Measurements from ENCODE around the gene TWF2.

TWF2 gene

GRCh38 chr3:52198643-52199608 lies 40.0 kb downstream of the TWF2 start:
- DNase-seq = no peak

- DNase-seq = peak; percentile 93
Measured at GRCh38 chr3:52197842-52198625, 40.9 kb downstream of the TWF2 start, which contains the start of gene ALAS1. TSS of gene ALAS1 (plus strand) at chr3:52198160. CDS start at chr3:52199242, 1,082 bp downstream.

- DNase-seq = no peak
Measured at GRCh38 chr3:52197499-52197841, 41.5 kb downstream of the TWF2 start.

- DNase-seq = no peak
Measured at GRCh38 chr3:52196977-52197376, 42.0 kb downstream of the TWF2 start.

DNA sequence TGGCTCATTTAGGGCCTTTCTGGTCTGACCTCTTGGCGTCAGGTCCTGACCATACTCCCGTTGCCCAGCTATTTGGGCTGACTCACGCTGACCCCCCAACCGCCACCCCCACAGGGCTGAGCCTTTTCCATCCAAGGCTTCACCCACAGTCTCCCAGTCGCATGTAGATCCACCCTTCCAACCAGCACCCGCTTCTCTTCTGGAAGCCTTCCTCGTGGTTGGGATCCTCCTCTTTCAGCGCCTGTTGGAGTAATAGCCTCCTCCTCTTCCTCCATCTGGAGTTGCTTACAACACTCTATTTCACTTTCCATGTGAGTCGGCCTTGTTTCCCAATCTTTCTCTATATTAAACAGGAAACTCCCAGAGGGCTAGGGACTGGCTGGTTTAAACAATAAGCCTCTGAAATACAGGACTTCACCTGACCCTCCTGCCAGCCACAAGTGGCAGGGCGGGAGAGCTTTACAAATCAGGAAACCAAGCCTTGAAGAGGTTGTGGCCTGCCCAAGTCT lies 43.1 kb downstream of the TWF2 start:
- DNase-seq = no peak

GRCh38 chr3:52195291-52195597 lies 43.7 kb downstream of the TWF2 start:
- DNase-seq = no peak

DNA sequence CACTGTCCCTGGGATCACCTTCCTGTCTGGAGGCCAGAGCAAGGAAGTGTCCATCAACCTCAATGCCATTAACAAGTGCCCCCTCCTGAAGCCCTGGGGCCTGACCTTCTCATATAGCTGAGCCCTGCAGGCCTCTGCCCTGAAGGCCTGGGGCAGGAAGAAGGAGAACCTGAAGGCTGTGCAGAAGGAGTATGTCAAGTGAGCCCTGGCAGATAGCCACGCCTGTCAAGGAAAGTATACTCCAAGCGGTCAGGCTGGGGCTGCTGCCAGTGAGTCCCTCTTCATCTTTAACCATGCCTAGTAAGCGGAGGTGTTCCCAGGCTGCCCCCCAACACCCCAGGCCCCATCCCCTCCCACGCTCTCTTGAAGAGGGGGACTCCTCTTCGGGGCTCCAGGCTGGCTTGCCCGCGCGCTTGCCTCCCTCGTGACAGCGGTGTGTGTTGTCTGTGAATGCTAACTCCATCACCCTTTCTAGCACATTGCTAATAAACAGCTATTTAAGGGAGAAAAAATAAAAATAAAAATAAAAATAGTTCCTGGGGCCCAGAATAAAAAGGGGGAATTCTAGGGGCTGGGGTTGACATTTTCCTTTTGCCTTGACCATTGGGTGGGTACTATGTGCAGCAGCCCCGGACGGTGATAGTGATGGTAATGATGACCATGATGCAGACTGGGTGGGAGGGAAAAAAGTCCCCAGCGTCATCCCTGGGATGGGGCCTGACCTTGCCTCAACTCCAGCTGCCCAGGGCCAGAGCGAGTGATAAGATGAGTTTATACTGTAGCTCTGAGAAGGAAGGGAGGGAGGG lies 44.3 kb downstream of the TWF2 start:
- DNase-seq = no peak

DNA sequence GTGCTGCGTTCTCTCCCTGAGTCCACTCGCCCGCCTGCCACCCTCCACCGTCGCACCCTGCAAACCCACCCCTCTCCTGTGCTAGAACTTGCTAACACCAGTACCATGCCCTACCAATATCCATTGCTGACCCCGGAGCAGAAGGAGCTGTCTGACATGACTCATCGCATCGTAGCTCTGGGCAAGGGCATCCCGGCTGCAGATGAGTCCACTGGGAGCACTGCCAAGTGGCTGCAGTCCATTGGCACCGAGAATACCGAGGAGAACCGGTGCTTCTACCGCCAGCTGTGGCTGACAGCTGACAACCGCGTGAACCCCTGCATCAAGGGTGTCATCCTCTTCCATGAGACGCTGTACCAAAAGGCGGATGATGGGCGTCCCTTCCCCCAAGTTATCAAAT lies 45.9 kb downstream of the TWF2 start:
- DNase-seq = peak; percentile 43

DNA sequence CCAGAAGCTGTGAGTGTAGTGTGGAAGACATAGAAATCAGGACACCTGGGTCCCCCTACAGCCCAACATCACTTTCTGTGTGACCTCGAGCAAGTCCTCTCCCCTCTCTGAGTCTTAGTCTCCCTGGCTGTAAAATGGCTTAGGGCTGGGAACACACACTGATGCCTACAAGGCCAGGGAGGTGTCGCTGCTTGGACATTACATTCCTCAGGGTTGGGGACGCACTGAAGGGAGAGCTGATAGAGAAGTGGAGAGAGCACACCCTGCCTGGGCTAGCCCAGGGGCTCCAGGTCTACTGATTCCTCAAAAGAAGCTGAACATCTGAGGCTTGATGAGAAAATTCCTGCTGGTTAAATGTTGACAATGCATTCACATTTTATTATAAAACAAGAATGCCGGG lies 47.3 kb downstream of the TWF2 start:
- DNase-seq = no peak

GRCh38 chr3:52190294-52191074 lies 48.5 kb downstream of the TWF2 start:
- peak; percentile 80 for DNase-seq

DNA sequence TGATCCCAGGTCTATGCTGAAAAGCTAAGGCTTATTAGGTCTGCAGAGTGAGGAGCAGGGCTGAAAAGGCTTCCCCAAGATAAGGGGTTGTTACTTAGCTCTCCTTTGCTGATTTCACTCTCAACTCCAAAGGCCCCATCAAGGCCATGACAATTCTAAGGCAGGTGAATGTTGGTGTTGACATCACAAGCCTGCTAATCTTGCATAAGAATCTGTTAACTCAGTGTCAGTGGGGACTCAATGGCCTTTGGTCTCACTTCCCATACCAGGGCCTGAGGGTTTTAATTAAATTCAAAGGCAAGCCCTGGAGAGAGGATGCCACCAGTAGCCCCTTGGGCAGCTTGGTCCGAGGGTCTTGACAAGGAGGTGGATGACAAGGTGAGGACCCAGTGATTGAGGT lies 50.4 kb downstream of the TWF2 start:
- DNase-seq = no peak

- DNase-seq = no peak
Measured at GRCh38 chr3:52186729-52187128, 52.2 kb downstream of the TWF2 start.

GRCh38 chr3:52185837-52186236 lies 53.1 kb downstream of the TWF2 start:
- no peak for DNase-seq

GRCh38 chr3:52185311-52185710 lies 53.6 kb downstream of the TWF2 start:
- DNase-seq = no peak

DNA sequence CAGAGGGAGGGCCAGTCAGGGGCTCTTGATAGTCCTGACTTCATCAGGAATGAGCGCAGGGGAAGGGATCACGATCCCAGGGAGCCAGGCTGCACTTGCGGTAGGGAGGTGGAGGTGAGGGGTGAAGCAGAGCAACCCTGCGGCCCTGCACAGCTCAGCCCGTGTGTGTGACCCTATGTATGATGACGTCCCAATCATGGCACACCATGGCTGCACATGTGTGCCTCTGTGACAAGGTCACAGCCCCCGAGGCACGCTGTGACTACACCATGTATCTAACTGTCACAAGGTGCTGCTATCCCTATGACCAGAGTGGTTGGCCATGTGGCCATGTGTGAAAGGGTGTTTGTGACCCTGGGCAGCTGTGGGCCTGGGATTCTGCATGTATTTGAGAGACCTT lies 54.3 kb downstream of the TWF2 start:
- no peak for DNase-seq

GRCh38 chr3:52183786-52184445 lies 55.0 kb downstream of the TWF2 start:
- no peak for DNase-seq

- no peak for DNase-seq
Measured at GRCh38 chr3:52182691-52183090, 56.3 kb downstream of the TWF2 start.

GRCh38 chr3:52182196-52182595 lies 56.8 kb downstream of the TWF2 start:
- DNase-seq = no peak

DNA sequence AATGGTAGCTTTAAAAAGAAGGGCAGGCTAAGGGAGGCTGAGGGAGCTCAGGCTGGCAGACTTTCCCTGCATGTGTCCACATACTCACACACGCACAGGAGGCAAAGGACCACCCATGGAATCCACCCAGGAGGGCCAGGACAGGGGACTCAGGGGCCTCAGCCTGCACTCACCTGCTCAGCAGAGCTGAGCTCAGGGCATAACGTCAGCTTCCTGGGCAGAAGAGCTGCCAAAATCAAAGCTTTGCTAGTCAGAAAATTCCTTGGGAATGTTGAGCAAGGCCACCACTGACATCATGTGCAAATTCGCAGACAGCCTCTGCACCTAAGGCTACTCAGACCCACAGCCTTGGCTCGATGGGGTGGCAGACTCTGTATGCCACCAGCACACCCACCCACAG lies 57.4 kb downstream of the TWF2 start:
- DNase-seq = no peak

All from midbrain (tissue), 1 donor.